HL-60/S4 (cell line): ENCODE measurements around the gene MTNR1B.

ENCODE experiments used
- in situ Hi-C: fragments of 300-500 bp; cut with MboI; formaldehyde crosslinking; loops from 2 replicates; pipeline ENCODE4 v1.14.3; 2022; ENCODE audit warnings: low sequenced_read_pairs

Gene MTNR1B

DNA sequence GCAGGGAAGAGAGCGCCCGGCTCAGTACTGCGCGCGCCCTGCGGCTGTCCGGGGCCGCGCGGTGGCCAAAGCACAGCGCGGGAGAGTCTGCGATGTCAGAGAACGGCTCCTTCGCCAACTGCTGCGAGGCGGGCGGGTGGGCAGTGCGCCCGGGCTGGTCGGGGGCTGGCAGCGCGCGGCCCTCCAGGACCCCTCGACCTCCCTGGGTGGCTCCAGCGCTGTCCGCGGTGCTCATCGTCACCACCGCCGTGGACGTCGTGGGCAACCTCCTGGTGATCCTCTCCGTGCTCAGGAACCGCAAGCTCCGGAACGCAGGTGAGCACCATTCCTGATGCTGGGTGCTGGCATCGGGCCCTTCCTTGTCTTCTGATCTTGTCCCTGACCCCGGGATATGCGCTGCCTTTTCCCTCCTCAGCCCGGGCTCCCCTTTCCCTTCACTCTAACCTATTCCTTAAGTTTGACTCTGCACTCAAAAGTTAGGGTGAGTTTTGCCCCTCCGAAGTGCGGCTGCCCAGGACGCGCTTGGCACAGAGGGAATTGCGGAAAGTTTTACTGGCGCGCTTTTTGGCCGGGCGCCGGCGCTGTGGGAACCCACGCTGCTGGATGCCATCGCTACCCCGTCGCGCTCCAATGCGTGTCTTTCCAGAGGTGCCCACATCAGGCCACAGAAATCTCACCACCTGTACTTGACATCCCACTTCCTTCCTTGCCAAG lies at the start of gene MTNR1B:
Gene MTNR1B (plus strand): TSS at position 18 of the 714 bp plus-strand sequence. CDS start 75 bp downstream, at position 93.
- in situ Hi-C loops, result no loop called here

DNA sequence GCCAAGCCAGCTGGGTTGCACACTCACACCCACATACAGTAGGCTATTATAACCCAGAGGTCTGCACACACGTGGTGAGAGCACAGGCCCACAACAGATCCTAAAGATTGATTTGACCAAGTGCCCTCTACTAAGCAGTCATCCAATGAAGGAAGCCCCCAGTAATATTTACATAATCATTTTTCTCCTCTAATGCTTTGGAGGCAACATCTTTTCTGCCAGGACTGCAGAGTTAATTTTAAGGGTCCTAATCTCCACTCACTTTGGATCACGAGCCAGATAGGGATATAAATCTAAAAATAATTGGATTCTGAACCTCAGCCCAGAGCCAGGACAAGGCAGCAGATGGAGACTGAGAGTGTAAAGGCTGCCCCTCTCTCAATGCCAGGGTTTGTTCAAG lies 49.1 kb upstream of the MTNR1B start:
- in situ Hi-C loops, result no loop called here

DNA sequence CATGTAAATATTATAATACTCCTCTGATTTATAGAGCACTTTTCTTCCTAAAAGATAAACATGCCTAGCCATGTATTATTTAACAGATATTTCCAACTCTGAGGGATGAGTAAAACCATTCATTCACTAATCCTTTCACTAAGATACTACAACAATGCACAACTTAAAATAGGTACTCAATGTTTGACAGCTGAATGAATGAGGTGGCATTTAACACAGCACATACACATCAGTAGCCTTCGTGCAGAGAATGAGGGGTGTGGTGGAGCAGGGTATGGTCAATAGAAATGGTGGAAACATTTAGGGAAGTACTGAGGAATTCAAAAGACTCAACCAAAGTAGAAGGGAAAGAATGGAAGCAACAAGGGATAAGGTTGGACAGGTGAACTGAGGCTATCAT lies 46.7 kb upstream of the MTNR1B start:
- in situ Hi-C loops, result no loop called here

DNA sequence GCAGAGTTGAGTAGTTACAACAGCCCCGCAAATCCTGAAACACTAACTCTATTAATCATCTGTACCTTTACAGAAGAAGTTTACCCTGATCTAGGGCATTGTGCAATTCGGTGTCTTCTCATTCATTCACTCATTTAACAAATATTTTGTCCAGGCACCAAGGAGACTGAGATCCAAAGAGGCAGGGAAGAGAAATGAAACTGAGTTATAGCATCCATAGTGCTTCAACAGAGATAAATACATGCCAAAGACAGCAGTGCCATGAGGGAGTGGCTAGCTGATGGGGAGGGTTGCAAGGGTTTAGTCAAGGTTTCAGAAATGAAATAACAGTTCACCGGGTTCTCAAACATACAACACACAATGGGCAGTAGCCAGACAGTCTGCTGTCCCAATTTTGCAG lies 40.2 kb upstream of the MTNR1B start:
- in situ Hi-C loops, result loop anchor here (25.0 kb wide), 2 partner anchors 283 to 708 kb away; no protein-coding TSS in a partner anchor

DNA sequence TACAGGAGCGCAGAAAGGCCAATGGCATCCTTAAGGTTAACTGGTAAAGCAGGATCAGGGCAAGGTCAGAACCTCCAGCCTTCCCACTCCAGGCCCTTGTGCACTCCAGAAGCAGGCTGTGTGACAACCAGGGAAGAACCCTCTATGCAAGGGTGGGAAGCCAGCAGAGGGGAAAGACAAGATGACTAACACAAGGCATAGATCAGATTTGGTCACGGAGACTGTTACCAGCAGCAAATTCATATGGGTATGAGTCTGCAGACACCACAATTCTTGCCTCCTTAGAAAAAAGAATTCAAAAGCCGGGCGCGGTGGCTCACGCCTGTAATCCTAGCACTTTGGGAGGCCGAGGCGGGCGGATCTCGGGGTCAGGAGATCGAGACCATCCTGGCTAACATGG lies 39.8 kb upstream of the MTNR1B start:
- in situ Hi-C loops, result loop anchor here (25.0 kb wide), 2 partner anchors 283 to 708 kb away; no protein-coding TSS in a partner anchor

DNA sequence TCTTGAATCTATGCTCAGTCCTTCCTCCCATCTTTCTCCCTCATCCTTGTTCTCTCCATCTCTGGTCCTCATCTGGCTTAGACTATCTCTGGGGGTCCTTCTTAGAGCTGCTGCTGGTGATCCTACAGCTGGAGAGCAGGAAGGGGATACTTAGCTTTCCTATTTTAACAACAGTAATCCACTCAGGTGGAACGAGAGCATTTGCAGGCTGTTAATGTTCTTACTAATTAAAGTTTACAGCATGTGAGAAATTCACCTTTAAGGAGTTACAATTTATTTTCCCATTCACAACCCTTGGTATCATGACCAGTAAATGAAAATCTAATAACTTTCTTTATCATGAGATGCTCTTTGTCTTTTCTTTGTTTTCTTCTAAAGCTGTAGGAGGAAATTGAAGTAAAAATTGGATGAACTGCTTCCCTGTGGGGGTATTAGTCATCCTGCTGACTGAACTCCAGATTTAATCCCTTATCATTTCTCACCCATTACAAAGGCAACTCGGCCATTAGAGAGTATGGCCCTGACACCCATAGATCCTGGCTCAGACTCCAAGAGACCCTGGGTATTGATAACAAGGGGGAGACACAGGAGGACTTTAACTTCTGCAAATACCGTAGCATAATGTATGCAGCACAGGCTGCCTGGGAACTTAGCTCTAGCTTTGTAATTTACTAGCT lies 37.6 kb upstream of the MTNR1B start:
- in situ Hi-C loops, result loop anchor here (25.0 kb wide), 2 partner anchors 280 to 705 kb away; no protein-coding TSS in a partner anchor

DNA sequence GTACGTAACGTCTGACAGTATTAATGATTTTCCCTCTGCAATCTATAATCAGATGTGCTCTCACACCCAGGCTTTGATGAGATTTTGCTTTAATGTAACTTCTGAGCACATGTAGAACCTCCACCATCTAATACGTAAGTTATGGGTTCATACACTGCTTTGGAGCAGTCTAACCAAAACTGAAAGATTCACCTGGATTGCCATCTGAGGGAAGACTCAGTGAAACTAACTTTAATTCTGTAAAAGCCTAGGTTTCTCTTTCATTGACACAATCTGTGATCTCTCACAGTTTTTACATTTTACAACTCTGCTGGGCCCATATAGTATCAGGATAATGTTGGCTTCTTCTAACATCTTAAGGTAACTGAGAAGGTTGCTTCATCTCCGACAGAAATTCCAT lies 30.1 kb upstream of the MTNR1B start:
- in situ Hi-C loops, result loop anchor here (25.0 kb wide), 2 partner anchors 273 to 698 kb away; no protein-coding TSS in a partner anchor

DNA sequence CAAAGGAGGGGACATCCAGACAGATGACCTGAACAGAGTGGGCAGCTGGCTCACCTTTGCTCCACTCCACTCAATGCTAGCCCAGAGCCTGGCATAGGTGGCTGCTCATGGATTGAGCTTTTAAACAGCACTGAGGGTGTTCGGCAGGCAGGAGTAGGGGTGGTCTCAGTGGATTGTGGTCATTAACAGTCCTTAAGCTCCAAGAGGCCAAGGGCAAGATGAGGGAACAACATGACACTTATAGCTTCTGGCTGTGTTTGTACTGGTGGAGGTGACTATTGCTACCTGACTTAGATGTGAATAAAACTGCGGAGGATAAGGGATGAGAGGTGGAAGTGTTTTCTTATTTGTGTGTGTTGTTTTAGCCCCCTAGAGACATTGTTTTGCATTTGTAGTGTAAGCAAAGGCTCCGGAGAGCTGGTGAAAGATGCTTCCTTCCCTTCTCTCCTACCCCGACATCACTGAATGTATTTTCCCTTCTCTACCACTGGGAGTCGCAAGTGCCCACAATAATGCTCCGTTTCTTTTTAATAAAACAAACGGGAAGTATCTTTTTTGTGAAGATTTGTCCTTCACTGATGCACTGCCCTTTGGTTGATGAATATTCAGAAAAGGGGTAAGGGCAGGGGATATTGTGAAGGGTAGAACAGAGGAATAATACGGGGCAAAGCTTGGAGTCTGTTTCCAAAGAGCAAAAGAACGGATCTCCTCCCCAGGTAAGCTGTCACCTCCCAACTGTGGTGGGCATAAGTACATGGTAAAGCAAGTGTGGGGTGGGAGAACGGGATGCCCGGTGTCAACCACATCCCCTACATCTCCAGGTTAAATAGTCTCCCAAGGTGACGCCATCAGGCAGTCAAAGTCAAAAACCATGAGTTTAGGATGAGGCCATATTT lies 27.5 kb upstream of the MTNR1B start:
- in situ Hi-C loops, result loop anchor here (25.0 kb wide), 2 partner anchors 270 to 695 kb away; no protein-coding TSS in a partner anchor

DNA sequence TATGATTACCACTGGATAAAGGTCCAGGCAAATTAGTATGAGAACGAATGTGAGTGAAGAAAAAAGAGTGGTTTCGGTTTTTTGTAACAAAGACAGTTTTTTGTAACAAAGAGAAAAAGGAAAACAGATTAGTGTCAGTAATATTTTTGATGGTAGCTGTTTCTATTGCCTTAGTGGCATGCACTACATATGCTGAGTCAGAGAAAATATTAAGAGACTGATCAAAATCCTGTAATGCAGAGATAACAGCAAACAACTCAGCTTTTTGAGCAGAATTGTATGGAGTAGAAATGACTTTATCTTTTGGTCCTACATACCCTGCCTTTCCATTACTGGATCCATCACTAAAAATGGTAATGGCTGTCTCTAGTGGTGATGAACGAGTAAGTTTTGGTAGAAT lies 22.7 kb upstream of the MTNR1B start:
- in situ Hi-C loops, result loop anchor here (25.0 kb wide), 2 partner anchors 266 to 691 kb away; no protein-coding TSS in a partner anchor

DNA sequence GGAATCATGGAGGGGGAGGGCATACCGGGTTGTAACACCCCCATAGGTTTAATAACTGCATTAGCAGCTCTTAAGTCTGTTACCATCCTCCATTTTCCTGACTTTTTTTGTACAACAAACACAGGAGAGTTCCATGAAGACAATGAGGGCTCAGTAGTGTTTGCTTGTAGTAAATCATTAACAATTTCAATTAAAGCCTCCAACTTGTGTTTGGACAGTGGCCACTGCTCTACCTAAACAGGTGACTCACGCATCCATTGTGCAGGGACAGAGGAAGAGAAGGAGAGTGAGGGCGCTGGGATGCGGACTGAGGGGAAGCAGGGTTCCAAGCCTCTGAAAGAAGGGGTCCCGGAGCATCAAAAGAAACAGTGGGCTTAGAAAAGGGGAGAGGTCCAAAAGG lies 21.3 kb upstream of the MTNR1B start:
- in situ Hi-C loops, result loop anchor here (25.0 kb wide), 2 partner anchors 264 to 689 kb away; no protein-coding TSS in a partner anchor

DNA sequence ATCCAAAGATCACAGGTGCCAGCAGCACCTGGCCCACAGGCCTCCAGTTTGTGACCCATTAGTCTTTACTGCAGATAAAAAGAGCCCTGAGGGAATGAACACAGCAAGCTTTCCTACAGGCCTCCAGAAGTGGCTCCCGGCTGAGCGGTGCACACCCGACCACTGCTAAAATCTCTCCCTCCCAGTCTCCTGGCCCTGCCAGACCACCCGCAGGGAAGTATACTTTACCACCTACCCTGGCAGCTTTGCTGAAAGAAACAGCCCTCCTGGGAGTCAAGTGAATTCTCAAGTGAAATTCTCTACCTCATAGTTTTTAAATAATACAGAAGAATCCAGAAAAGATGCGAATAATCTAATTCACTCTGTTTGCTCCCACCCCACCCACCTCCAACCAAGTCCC lies 15.4 kb upstream of the MTNR1B start:
- in situ Hi-C loops, result no loop called here

DNA sequence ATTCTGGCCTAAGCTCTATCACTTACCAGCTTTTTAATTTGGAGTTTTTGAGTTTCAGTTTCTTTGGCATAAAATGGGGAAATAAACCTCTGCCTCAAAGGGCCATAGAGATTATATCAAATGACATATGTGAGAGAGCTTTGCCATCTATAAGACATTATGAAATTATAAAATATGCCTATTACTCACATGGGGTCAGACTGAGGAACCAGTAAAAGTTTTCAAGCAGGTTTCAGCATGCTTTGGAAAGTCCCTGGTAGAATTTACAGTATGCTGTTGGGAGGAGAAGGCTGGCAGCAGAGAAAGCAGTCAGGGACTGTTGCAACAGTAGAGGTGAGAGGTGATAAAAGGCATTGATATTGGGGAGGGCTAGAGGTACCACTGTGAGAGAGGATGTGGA lies 13.6 kb upstream of the MTNR1B start:
- in situ Hi-C loops, result no loop called here

DNA sequence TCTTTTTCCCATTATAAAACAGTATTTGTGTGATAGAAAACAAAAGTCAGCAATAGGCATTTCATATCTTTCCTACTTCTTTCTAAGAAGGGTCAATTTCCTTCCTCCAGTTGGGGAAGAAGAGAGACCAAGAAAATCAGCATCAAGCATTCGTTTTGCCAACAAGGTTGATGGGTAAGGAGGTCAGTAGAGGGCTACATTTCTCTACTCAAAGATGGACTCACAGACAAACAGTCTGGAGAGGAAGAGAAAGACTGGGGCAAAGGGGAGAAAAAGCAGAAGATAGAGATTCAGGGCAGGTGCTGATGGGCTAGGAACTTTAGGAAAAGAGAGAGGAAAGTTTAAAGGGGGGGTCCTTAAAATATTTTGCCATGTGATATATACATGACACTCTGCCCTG lies 8.6 kb upstream of the MTNR1B start:
- in situ Hi-C loops, result no loop called here

DNA sequence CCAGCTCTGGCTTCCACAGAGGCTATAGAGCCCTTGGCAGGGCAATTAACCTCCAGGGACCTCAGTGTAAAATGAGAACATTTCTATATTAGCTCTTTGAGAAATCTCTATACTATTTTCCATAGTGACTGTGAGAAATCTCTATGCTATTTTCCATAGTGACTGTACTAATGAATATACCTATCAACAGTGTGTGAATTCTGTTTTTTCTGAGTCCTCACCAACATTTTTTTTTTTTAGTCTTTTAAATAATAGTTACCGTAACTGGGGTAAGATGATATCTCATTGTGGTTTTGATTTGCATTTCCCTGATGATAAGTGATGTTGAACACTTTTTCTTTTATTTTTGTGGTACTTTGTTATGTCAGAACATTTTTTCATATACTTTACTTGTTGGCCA lies 7.0 kb upstream of the MTNR1B start:
- in situ Hi-C loops, result no loop called here

DNA sequence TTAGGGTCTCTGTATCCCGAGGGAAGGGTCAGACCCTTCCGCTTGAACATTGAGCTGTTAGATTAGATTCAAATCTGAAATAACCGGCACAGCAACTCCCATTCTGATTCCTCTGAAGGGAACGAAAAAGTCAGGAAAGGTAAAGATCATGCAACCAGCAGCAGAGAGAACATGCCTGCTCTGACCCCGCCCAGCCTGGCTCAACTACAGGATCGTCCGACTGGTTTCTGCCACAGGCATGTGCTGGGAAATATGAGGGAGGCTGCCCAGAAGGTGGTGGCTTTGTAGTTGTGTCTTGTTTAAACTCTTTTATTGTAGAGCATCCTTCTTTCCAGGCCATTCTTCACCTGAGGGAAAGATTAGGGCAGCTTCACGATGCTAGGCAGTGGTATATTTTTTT lies 5.0 kb upstream of the MTNR1B start:
- in situ Hi-C loops, result no loop called here

DNA sequence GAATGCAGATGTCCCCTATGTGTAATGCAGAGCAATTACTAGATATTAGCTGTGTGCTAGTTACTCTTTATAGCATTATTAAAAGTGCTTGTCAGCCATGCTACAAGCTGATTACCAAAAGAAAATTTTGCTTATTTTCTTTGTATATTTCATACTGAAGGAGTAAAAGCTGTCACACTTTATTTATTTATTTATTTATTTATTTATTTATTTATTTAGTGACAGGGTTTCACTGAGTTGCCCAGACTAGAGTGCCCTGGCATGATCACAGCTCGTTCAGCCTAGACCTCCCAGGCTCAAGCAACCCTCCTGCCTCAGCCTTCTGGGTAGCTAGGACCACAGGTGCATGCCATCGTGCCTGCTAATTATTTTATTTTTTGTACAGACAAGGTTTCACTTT lies 4.3 kb upstream of the MTNR1B start:
- in situ Hi-C loops, result no loop called here

DNA sequence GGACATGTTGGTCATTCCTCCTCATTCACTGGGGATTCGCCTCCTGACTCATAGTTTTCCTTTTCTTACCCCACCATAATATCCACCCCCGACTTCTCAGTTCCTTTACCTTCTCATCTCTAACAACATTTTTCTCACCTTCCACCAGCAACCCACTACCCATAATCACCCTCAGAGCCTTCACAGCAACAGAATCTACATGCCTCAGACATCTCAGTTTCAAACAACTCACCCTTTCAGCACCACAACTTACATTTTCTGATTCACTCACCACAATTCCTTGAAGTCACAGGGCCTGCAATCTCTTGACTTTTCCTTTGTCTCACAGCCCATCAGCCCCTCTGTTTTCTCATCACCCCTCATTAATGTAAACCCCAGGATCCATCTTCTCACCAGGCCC lies 2.3 kb upstream of the MTNR1B start:
- in situ Hi-C loops, result no loop called here

DNA sequence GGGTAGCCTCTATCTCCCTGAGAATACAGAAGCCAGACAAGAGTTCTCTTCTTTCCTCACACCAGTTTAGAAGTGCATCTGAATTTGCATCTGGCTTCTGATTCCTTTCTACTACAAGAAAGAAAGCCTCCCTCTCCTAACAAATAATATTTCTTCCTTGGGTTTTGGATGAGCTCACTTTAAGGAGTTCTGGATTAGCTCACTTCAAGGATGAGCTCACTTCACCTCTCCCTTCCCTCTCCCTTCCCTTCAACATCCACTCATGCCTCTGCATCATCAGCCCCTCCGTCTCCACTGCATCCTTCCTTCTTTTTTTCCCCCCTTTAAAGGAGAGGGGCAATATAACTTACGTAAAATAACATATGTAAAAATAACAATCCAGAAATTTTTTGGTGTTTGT lies 1.6 kb upstream of the MTNR1B start:
- in situ Hi-C loops, result no loop called here

DNA sequence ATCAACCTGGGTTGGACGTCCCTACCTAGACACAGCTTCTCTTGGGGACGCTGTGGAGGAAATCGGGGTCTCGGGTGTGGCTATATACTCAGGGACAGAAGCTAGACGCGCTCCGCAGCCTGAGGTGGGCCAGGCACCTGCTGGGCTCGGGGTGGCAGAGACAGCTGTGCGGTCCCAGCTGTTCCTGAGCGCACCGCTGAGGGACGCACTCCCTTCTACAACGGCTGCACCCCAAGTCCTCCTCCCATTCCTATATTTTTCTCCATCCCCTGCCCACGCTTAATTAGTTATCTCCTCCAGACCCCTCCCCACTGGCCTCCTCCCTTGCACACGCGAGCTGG lies 188 bp upstream of the MTNR1B start:
- in situ Hi-C loops, result no loop called here

DNA sequence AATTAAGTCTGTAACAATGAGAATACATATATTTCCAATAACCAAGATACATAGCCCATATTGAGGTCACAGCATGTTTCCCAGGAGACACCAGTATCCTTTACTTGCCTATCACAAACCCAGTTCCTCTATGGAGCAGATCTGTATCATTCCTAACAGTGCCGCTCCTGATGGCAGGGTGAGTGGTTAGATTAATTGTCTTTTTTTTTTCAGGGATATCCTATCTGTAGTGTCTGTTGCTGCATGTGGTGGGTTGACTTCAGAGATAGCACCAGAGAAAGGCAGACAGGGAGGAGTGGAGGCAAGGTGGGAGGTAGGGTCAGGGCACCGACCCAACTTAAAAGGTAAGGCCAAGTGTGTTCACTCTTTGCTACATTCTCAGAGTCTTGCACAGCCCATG lies 2.8 kb downstream of the MTNR1B start:
- in situ Hi-C loops, result no loop called here

DNA sequence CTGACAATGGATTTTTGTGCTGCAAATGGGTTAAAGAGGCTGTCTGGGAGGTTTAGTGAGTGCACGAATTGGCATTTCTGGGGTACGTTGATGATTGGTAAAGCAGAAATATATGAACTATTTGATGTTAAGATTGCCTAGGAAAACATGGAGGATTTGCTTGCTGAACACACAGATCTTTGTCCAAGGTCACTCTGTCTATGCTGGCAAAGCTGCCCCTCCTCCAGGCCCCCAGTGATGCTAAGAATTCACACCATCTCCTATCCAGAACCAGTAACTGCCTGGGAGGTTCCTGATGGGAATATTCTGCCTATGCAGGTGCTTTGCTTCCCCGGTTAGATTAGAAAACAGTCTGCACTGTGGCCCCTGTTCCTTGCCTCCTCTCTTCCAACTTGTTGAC lies 5.8 kb downstream of the MTNR1B start:
- in situ Hi-C loops, result no loop called here
